Regular cardiac myocyte (primary cell): ENCODE results near the gene ZNF763. TPM values are rescaled to one million over a fixed set of nuclear protein-coding genes. Genes with fewer than 3 reads are reported as not detected.

Source experiments
- total RNA-seq: library from RNA; depleted of rRNA; stranded (reverse); fragments of >200 nt; gene quantifications from 2 replicates; pipeline ENCODE4 v1.2.3, GENCODE V29; 2014

ZNF763 gene
- 1.2 and 2.8 TPM in 2 replicates for total RNA-seq

DNA sequence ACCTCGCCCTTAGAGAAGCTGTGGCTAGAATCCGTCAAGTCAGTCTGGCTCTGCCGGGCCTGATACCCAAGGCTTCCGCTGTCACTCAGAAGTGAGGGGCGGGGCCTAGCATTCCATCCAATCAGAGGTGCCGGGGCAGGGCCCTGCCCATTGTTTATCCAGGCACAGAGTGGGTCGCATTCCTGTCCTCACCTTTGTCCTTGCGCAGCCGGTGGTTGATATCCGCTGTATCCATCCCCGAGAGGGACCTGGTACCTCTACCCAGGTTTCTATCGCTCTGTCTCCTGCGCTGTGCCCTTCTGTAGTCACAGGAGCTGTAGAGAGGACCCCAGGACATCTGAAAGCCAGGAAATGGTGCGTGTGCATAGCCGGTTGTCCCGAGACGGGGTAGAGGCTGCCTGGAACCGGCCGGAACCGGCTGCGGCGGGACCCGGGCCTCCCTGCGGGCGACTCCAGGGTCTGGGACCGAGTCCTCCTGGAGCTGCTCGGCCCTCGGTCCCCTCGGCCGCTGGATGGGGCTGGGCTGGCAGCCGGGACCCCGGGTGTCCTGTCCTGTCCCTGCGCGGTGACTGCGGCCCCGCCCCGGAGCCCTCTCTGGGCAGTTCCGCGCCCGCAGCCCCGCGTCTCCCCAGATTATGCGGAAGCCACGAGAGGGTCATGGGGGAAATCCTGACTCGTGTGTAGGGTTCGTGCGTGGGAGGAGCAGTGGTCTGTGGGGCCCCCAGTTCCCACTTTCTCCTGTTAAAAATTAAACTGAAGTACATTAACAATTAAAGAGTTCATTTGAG lies at the start of gene ZNF763:
Gene ZNF763, plus strand, starts transcription at position 183 of the 788 bp plus-strand sequence. Its CDS starts 169 bp downstream, at position 352.

DNA sequence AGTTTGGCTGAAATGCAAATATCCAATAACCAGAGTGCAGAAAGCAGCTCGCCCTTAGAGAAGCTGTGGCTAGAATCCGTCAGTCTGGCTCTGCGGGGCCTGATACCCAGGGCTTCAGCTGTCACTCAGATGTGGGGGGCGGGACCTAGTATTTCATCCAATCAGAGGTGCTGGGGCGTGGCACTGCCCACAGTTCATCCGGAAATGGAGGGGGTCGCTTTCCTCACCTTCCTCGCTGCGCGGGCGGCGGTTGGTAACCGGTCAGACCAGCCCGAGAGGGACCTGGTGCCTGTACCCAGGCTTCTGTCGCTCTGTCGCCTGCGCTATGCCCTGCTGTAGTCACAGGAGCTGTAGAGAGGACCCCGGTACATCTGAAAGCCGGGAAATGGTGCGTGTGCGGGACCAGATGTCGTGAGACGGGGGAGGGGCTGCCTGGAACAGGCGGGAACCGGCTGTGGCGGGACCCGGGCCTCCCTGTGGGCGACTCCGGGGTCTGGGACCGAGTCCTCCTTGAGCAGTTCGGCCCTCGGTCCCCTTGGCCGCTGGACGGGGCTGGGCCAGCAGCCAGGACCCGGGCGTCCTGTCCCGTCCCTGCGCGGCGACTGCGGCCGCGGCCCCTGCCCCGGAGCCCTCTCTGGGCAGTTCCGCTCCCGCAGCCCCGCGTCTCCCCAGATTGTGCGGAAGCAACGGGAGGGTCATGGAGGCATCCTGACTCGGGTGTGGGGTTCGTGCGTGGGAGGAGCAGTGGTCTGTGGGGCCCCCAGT lies 39.8 kb upstream of the ZNF763 start, which contains the start of gene ZNF700:
Gene ZNF700, plus strand, starts transcription at position 222 of the 765 bp plus-strand sequence. Its CDS starts 104 bp downstream, at position 326.

Other genes with a start within 250 kb of the ZNF763 start
- gene ZNF823, start 226.1 kb upstream of the ZNF763 start, total RNA-seq = 9.9 and 11.5 TPM in 2 replicates
- gene ZNF441, start 198.0 kb upstream of the ZNF763 start, total RNA-seq = 12.7 and 16.1 TPM in 2 replicates
- 2.9 and 3.9 TPM in 2 replicates for gene ZNF491, start 166.5 kb upstream of the ZNF763 start, total RNA-seq
- gene ZNF440, start 150.8 kb upstream of the ZNF763 start, total RNA-seq = 9.4 and 12.1 TPM in 2 replicates
- 7.3 and 14.1 TPM in 2 replicates for gene ZNF439, start 116.3 kb upstream of the ZNF763 start, total RNA-seq
- gene ZNF69, start 77.3 kb upstream of the ZNF763 start, total RNA-seq = 10.0 and 12.1 TPM in 2 replicates
- gene ZNF700, start 39.9 kb upstream of the ZNF763 start, total RNA-seq = 8.8 and 11.0 TPM in 2 replicates
- gene ZNF433, start 70.6 kb downstream of the ZNF763 start, total RNA-seq = 5.6 and 9.9 TPM in 2 replicates
- gene ZNF878, start 87.9 kb downstream of the ZNF763 start, total RNA-seq = 0.58 TPM in 1 of 2 replicates, not detected in the other
- 9.0 and 16.6 TPM in 2 replicates for gene ZNF844, start 99.7 kb downstream of the ZNF763 start, total RNA-seq
- gene ZNF20, start 175.3 kb downstream of the ZNF763 start, total RNA-seq = 5.9 and 7.0 TPM in 2 replicates
- gene ZNF625, start 191.7 kb downstream of the ZNF763 start, total RNA-seq = 15.9 and 18.6 TPM in 2 replicates
- 8.1 and 10.7 TPM in 2 replicates for gene ZNF136, start 198.1 kb downstream of the ZNF763 start, total RNA-seq